HUES48 (cell line): ENCODE data around the gene FASTKD1.
"Not testable (repeated sequence)": the region's sequence is repeated elsewhere in the genome, so short reads cannot be mapped to it uniquely, and the experiment has no call there.

ENCODE experiments used
- H3K27ac ChIP-seq: one replicate; pipeline ENCODE4 v1.7.0; 2013; ENCODE audit warnings: low read depth, low read length, inconsistent platforms
- H3K27me3 ChIP-seq: 2 replicates; pipeline ENCODE4 v1.6.1; 2013; ENCODE audit warnings: mild to moderate bottlenecking, low read length; ENCODE audit not compliant: control insufficient read depth, insufficient read depth
- H3K36me3 ChIP-seq: 2 replicates; pipeline ENCODE4 v1.6.1; 2013; ENCODE audit warnings: low read length; ENCODE audit not compliant: control insufficient read depth, insufficient read depth
- H3K4me1 ChIP-seq: 2 replicates; pipeline ENCODE4 v1.6.1; 2013; ENCODE audit warnings: mild to moderate bottlenecking, low read length; ENCODE audit not compliant: control insufficient read depth, insufficient read depth
- H3K4me3 ChIP-seq: 2 replicates; pipeline ENCODE4 v1.5.1; 2013; ENCODE audit warnings: mild to moderate bottlenecking, low read depth, low read length
- H3K9ac ChIP-seq: 2 replicates; pipeline ENCODE4 v1.6.1; 2013; ENCODE audit warnings: mild to moderate bottlenecking, low read depth, low read length, moderate library complexity
- H3K9me3 ChIP-seq: 2 replicates; pipeline ENCODE4 v1.6.1; 2013; ENCODE audit warnings: low read length; ENCODE audit not compliant: control insufficient read depth, insufficient read depth

The FASTKD1 gene

DNA sequence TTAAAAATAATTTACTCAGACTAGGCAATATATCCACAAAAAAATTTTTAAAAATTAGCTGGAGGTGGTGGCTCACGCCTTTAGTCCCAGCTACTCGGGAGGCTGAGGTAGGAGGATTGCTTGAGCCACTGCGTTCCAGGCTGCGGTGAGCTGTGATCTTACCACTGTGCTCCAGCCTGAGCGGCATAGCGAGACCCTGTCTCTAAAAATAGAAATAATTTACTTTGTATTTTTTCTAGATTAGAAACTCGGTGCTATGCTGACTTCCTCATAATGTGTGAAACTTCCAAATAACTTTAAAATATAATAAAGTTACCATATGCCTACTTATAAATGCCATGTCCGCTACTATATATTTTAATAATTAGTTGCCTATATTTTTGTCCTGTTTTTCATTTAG is 17.1 kb upstream of the FASTKD1 start:
- H3K9ac ChIP-seq = no peak overlapping the region
- no peaks in the 10 kb centered on the region for H3K27me3 ChIP-seq
- no peak overlapping the region for H3K4me3 ChIP-seq
- peaks cover 7% of the 10 kb centered on the region for H3K4me1 ChIP-seq
- no peak overlapping the region for H3K27ac ChIP-seq
- no peaks in the 10 kb centered on the region for H3K36me3 ChIP-seq
- no peaks in the 10 kb centered on the region for H3K9me3 ChIP-seq

- no peaks in the 10 kb centered on the region for H3K36me3 ChIP-seq
- peak overlapping the region; percentile 84 for H3K4me3 ChIP-seq
- H3K9ac ChIP-seq = peak overlapping the region; percentile 68
- H3K27ac ChIP-seq = peak overlapping the region; percentile 58
- peaks cover 7% of the 10 kb centered on the region for H3K9me3 ChIP-seq
- no peaks in the 10 kb centered on the region for H3K27me3 ChIP-seq
- peaks cover 11% of the 10 kb centered on the region for H3K4me1 ChIP-seq
Observed at GRCh38 chr2:169585673-169586072, 12.0 kb upstream of the FASTKD1 start.

- Histone ChIP-seq H3K4me1 (peaks cover 11% of the 10 kb centered on the region), H3K9me3 (peaks cover 7% of the 10 kb centered on the region), H3K4me3 (peak within 1 kb of the TSS; percentile 84), H3K36me3 (no peaks in the 10 kb centered on the region), H3K27ac (peak within 1 kb of the TSS; percentile 96), H3K27me3 (no peaks in the 10 kb centered on the region), H3K9ac (peak within 1 kb of the TSS; percentile 93)
Observed at GRCh38 chr2:169584005-169584877, 10.6 kb upstream of the FASTKD1 start, which contains the start of gene PPIG. Gene PPIG (plus strand): TSS chr2:169584351. CDS start chr2:169604042, 19,691 bp downstream.

DNA sequence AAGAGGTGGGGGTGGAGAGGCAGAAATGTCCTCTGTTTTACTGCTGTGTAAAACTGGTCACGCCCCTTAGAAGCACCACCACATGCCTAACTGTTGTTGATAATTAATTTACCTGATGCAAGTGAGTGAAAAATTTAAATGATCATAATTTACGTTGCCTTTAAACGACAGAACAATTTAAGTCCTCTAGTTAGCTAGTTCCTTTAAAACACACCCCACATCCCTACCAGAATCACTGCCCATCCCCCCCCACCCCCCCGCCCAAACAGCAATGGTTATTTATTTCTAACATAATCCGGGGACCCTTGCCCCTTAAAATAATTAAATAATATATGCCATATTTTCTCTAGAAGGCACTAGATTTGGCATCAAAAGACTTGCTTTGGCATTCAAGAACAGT is 9.9 kb upstream of the FASTKD1 start:
- H3K4me1 ChIP-seq = peaks cover 11% of the 10 kb centered on the region
- H3K4me3 ChIP-seq = peak overlapping the region; percentile 84; the same call in 1 of the 2 replicates
- H3K27me3 ChIP-seq = no peaks in the 10 kb centered on the region
- H3K9ac ChIP-seq = no peak overlapping the region
- H3K9me3 ChIP-seq = peaks cover 7% of the 10 kb centered on the region
- H3K27ac ChIP-seq = no peak overlapping the region
- no peaks in the 10 kb centered on the region for H3K36me3 ChIP-seq

- peaks cover 11% of the 10 kb centered on the region for H3K4me1 ChIP-seq
- H3K9ac ChIP-seq, H3K9me3 ChIP-seq, H3K27ac ChIP-seq, H3K36me3 ChIP-seq, H3K4me3 ChIP-seq, H3K27me3 ChIP-seq: not testable (repeated sequence)
Observed at GRCh38 chr2:169582552-169583266, 9.0 kb upstream of the FASTKD1 start.

- Histone ChIP-seq H3K4me3 (no peak overlapping the region), H3K27me3 (no peaks in the 10 kb centered on the region), H3K9ac (no peak overlapping the region), H3K9me3 (peaks cover 7% of the 10 kb centered on the region), H3K36me3 (no peaks in the 10 kb centered on the region), H3K4me1 (no peaks in the 10 kb centered on the region), H3K27ac (no peak overlapping the region)
Observed at GRCh38 chr2:169579044-169579443, 5.4 kb upstream of the FASTKD1 start.

DNA sequence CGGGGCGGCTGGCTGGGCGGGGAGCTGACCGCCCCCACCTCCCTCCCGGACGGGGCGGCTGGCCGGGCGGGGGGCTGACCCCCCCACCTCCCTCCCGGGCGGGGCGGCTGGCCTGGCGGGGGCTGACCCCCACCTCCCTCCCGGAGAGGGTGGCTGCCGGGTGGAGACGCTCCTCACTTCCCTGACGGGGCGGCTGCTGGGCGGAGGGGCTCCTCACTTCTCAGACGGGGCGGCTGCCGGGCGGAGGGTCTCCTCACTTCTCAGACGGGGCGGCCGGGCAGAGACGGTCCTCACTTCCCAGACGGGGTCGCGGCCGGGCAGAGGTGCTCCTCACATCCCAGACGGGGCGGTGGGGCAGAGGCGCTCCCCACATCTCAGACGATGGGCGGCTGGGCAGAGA is 1.6 kb upstream of the FASTKD1 start:
- H3K27me3 ChIP-seq, H3K9me3 ChIP-seq, H3K4me3 ChIP-seq, H3K36me3 ChIP-seq, H3K27ac ChIP-seq, H3K4me1 ChIP-seq, H3K9ac ChIP-seq: not testable (repeated sequence)

DNA sequence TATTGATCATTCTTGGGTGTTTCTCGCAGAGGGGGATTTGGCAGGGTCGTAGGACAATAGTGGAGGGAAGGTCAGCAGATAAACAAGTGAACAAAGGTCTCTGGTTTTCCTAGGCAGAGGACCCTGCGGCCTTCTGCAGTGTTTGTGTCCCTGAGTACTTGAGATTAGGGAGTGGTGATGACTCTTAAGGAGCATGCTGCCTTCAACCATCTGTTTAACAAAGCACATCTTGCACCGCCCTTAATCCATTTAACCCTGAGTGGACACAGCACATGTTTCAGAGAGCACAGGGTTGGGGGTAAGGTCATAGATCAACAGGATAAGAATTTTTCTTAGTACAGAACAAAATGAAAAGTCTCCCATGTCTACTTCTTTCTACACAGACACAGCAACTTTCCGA is 874 bp upstream of the FASTKD1 start:
- H3K9ac ChIP-seq, H3K4me3 ChIP-seq, H3K27me3 ChIP-seq, H3K27ac ChIP-seq, H3K9me3 ChIP-seq, H3K4me1 ChIP-seq, H3K36me3 ChIP-seq: not testable (repeated sequence)

DNA sequence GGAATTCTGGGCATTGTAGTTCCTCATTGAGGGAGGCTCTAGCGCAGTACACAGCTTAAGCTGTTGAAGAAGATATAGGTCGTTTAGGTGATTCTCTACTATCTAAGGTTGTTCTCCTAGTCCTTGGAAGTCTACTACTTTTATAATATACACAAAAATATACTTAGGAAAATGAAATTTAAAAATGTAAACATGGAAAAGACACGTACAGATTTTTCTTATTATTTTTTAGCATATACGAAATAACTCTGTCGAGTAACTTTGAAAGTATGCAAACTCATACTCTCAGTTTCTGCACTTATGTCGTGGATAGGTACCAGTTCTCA is 272 bp upstream of the FASTKD1 start:
- peak overlapping the region; percentile 91 for H3K4me3 ChIP-seq
- peaks cover 8% of the 10 kb centered on the region; the same call in 1 of the 2 replicates for H3K4me1 ChIP-seq
- no peaks in the 10 kb centered on the region for H3K27me3 ChIP-seq
- H3K9ac ChIP-seq = no peak overlapping the region
- peaks cover 7% of the 10 kb centered on the region for H3K36me3 ChIP-seq
- no peak overlapping the region for H3K27ac ChIP-seq
- no peaks in the 10 kb centered on the region for H3K9me3 ChIP-seq

- Histone ChIP-seq H3K27me3 (no peaks in the 10 kb centered on the region), H3K9ac (peak overlapping the region; percentile 78), H3K9me3 (no peaks in the 10 kb centered on the region), H3K4me3 (peak overlapping the region; percentile 91), H3K36me3 (peaks cover 13% of the 10 kb centered on the region), H3K4me1 (peaks cover 8% of the 10 kb centered on the region; the same call in 1 of the 2 replicates), H3K27ac (no peak overlapping the region)
Observed at GRCh38 chr2:169572821-169573159, 875 bp downstream of the FASTKD1 start.

DNA sequence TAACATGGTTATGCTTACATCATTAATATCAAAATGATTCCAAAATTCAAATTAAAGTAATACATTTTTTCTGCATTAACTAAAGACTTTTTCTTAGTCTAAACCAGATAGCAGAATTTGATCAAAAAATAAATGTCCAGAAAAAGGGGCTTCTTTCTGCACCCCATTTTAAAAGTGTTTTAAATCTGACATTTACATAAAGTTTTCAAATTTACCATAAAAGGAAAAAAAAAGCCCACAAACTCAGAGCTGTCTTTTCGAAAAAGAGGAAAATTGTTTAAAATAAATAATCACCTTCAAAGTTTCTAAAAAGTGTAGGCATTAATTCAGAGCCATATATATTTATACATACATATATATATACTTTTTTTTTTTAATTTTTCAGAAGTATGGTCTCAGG is 1.5 kb downstream of the FASTKD1 start:
- Histone ChIP-seq H3K27ac (no peak overlapping the region), H3K4me3 (peak overlapping the region; percentile 91), H3K36me3 (peaks cover 19% of the 10 kb centered on the region), H3K4me1 (peaks cover 8% of the 10 kb centered on the region; the same call in 1 of the 2 replicates), H3K9ac (no peak overlapping the region), H3K9me3 (no peaks in the 10 kb centered on the region), H3K27me3 (no peaks in the 10 kb centered on the region)
